DLD1 (cell line): Measurements from ENCODE around the gene TCFL5.
"Not testable (repeated sequence)": the region's sequence is repeated elsewhere in the genome, so short reads cannot be mapped to it uniquely, and the experiment has no call there.

Experiments
- in situ Hi-C: cut with HindIII; loops from 2 replicates; pipeline ENCODE4 v1.10.0; 2017; ENCODE audit warnings: low sequenced_read_pairs

The TCFL5 gene

DNA sequence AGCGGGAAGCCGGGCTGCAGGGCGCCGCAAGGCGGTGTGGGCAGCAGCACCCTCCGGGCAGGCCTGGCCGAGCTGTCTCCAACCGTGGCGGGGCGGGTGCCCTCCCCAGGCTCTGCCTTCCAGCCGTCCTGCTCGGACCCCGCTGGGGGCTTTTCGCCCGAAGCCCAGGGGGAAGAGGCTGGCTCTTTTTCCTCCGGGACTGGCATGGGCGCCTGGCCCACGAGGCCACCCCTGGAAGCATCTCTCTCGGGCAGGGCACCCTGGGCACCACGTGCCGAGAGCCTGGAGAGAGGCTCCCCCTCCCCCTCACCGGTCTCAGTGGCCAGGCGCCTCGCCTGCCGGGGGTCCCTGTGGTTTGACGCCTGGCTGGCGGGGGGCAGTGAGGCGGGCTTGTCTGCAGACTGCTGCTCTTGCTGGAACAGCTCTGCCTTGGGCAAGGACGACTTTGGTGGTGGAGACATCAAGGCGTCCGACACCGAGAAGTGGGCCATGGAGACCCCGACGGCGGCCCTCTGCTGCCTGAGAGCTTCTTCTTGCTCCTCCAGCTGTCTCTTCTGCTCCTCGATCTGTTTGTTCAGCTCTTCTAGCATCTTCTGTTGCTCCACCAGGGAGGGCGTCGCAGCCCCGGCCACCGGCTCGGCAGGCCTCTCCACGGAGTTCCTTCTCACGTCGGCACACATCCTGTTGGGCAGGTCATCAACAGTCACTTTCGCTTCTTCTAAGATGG lies 19.5 kb upstream of the TCFL5 start:
- in situ Hi-C loops, result no loop called here

DNA sequence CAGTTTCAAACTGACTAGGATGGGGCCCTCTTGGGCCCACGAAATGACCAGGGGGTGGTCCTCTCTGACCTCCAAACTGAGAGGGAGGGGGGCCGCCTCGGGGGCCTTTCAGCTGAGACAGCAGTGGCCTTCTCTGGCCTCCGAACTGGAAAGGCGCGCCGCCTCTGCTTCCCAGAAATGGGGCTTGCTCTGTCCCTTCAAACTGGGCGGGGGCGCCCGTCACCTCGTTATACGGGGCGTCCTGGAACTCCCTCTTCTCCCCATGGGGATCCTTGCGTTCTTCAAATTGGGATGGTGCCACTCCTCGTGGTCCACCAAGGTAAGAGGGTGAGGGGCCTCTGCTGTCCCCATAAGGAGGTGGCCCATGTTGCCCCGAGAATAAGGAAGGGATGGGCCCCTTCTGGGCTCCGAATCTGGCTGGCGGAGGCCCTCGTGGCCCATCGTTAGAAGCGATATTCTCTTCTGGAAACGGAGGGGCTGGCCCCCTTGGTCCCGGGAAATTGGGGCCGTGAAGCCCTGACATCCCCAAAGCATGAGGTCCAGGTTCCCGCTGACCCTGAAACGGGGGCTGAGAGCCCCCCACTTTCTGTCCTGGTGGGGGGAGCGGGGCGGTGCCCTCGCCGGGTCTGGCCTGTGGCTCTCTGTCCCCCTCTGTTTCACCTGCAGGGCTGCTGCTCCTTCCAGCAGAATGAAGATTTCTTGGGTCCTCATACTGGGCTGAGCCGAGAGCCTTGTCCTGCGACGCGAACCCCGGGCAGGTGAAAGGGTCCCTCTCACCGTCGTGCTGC lies 18.7 kb upstream of the TCFL5 start:
- in situ Hi-C loops, result no loop called here

DNA sequence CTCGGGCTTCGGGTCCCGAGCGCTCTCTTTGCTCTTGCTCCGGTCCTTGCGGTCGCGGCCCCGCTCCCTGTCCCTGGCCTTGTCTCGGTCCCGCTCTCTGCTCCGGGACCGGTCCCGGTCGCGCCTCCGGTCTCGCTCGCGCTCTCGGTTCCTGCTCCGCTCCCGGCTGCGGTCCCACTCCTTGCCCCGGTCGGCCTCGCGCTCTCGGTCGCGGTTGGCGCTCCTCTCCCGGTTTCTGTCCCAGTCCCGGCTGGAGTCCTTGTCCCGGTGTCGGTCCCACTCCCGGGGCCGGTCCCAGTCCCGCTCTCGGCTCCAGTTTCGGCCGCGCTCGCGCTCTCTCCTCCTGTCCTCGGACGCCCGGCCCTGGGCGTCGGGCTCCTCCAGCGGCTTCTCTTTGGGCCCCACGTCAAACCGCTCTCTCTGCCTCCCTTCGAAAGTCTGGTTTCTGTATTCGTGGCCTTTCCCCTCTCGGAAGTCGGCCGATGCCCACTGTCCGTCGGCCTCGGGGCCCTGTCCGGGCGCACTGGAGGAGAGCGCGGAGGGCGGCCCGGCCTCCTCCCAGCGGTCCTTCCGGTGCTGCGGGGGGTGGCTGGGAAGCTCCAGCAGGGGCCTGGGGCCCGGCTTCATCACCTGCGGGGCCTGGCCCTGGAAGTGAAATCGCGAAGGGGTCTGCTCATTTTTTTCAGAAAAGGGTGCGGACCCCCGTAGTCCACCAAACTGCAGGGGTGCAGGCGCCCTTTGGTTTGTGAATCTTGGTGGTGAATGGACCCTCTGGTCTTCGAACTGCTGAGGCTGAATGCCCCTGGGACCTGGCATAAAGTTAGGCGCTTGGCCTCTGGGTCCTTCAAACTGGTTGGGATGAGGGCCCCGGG lies 17.9 kb upstream of the TCFL5 start:
- in situ Hi-C loops, result no loop called here

DNA sequence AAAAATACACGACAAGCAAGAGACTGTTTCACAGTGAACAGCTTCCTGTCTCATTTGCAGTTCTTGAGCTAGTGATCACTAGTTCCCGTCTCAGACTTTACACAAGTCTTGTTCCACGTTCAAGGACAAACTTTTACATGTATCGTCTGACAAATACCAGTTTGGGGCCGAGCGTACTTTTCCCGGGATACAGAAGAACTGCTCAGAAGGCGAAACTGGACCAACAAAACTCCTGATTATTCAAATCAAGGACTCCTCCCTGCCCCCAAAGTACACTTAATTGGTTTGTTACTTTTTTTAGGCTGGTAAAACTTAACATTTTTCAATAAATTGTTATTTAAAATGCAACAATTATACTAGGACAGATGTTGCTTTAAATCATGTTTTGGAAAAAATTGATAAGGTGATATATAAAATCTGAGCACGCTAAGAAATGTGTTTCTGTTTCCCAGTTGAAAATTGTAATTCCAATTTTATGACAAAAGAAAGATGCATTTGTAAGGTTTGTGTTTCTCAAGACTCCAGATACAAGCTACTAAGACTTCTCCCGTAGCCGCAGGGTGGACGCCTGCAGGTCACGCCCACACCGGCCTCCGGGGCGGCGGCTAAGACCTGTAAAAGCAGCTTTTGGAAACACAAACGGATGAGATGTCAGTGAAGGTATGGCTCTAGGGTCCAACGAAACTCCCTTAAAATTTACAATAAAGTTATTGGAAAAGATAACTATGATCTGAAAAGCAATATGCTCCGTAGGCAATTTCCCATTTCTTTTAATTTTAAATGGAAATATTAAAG lies 16.8 kb upstream of the TCFL5 start:
- in situ Hi-C loops, result no loop called here

DNA sequence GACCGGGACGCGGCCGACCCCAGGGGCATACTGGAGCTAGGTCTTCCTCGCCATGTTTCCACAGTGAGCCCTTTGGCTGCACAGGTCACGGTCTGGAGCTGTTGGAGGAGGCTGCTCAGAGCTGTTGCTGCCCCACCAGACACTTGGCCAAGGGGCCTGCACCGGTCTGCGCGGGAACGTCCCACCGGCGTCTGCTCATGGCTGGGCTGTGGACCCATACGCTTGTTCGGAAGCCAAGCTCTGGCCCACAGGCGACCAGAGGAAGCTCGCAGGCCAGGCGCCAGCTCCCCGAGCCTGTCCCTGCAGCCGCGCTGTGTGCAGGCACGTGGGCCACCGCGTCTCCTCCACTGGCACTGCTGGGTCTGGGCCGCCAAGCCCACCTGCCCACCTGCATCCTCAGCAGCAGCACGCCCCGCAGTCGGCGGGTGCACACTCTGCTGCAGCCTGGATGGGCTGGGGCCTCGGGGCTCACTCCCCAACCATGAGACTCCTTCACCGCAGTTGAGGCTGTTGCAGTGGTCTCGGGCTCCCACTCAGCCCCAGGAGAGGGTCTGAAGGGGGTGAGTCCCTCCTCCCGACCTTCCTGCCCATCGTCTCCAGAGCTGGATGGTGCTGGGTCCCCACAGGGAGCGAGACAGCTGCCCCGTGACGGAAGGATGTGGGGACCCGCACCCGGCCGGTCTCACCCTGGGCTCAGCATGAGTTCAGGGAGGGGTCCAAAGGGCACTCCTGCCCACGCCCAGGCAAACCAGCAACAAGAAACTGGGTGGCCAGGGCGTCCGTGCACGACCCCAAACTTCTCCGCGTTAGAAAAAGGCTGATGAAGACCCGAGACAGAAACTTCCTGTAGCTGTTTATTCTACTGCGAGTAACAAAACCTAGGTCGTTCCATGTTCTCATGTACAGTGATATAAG lies 15.5 kb upstream of the TCFL5 start:
- in situ Hi-C loops, result no loop called here

DNA sequence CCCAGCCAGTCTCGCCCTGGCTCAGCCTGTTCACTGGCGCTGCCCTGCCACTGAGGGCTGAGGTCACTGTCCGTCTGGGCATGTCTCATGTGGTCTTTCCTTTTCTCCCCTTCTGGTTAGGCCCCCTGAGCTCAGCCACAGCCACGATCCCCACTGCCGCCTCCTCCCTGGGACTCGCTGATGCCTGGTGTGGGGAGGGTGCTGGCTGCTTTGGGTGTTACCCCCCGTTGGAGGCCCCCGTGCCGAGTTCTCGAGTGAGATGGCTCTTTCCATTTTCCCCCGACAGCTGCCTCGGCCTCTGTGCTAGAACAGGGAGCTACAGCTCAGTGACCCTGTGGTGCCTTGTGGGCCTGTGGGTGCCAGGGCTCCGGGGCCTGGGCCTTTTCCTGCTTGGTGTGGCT lies 14.9 kb upstream of the TCFL5 start:
- in situ Hi-C loops, result no loop called here

DNA sequence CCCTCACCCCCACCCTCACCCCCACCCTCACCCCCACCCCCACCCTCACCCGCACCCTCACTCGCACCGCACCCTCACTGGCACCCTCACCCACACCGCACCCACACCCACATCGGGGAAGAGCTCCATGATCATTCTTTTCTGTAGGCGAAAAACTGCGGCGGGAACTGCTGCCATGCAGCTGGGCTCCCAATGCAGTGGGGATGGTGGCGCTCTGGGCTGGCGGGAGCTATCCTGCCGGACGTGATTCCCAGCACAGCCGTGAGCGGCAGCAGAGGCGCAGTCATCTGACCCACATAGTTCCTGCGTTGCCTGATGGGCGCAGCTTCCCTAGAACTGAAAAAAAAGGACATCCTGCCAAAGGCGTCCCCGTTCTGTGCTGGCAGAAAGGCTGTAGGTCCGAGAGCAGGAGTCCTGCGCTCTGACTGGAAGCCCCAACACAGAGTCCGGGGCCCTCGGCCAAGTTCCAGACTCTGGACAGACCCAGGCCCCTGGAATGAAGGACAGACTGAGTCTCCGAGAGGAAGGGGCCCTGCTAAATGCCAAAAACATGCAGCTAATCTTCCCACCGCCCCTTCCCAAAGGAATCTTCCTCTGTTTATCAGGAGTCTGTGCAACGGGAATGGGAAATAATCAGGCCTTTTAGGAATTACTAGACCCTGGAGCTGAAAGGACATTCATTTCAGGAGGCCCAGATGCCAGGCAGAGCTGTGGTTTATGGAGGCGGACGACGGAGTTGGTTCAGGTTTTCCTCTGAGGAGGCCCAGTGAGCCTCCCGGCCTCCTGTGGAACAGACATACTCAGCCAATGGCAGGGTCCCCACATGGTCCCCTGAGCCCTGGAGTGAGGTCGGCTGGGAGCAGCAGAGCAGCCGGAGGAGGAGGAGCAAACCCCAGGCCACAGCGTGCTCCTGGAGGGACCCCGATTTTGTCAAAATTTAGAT lies 14.1 kb upstream of the TCFL5 start:
- in situ Hi-C loops, result no loop called here

DNA sequence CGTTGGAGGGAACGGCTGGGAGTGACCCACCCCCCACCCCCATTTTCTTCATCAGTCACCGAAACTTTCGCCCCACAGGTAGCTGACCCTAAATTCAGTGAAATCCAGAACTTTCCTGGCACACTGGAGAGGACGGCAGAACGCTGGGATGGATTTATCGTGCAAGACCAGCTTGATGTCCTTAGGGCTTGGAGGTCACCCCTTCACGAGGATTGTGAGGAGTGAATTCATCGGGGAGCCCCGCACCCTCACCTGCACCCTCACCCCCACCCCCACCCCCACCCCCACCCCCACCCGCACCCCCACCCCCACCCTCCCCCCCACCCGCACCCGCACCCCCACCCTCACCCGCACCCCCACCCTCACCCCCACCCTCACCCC lies 13.3 kb upstream of the TCFL5 start:
- in situ Hi-C loops, result no loop called here

DNA sequence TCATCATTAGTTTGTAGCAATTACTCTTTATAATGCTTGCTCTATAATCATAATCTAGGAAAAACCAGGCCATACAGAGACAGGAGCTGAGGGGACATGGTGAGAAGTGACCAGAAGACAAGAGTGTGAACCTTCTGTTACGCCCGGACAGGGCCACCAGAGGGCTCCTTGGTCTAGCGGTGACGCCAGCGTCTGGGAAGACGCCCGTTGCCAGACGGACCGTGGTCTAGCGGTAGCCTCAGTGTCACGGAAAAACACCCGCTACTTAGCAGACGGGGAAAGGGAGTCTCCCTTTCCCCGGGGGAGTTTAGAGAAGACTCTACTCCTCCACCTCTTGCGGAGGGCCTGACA lies 12.0 kb upstream of the TCFL5 start:
- in situ Hi-C loops, result not testable (repeated sequence)

DNA sequence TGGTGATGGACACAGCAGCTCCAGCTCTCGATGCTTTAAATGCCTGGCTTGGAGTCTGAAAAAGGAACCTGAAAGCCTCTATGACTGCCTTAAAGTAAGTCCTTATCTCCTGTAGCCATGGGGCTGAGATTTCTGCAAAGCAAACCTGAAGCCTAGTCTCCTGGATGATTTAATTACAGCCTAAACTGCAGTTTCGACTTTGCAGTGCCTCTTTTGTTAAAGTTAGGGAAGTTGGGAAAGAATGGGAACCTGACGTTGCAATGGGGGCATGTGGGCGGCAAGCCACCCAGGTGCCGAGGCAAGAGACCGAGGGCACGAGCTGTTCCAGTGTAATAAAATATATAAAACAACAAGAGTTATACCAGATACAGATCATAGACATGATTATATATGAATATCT lies 11.7 kb upstream of the TCFL5 start:
- in situ Hi-C loops, result no loop called here

DNA sequence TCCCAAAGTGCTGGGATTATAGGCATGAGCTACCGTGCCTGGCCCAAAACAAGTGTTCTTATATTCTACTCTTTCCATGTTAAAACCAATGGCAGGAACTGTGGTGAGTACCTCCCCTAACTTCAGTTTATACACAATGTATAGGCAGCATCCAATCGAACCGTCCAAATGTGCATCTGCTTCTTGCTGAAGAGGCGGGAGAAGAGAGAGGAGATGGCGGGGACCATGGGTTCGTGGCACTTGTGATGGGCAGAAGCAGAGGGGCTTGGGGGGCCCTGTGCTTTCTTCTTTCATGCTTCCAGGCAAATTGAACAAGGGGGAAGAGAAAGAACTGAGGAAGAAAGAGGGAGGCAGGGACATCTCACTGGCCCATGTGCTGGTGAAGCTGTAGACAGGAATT lies 11.2 kb upstream of the TCFL5 start:
- in situ Hi-C loops, result no loop called here

DNA sequence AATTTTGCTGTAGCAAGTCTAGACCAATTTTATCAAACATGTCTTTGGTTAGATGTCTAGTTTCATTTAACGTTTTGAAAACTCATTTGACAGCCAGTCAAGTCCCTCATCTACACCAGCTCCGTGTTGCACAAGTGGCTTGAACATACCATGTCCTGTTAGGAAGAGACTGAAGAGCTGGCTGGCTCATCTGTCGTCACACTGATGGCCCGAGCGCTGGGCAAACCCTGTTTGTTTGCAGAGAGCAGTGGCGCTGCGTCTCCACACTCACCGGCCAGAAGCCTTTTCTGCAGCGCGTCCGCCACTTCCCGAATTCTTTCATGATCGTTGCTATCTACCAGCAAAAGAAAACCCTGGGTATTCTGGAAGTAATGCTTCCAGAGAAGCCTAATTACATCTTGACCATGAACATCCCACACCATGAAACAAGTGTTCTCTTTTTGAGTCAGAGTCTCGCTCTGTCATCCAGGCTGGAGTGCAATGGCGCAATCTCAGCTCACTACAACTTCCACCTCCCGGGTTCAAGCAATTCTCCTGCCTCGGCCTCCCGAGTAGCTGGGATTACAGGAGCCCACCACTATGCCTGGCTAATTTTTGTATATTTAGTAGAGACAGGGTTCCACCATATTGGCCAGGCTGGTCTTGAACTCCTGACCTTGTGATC lies 10.7 kb upstream of the TCFL5 start:
- in situ Hi-C loops, result no loop called here

DNA sequence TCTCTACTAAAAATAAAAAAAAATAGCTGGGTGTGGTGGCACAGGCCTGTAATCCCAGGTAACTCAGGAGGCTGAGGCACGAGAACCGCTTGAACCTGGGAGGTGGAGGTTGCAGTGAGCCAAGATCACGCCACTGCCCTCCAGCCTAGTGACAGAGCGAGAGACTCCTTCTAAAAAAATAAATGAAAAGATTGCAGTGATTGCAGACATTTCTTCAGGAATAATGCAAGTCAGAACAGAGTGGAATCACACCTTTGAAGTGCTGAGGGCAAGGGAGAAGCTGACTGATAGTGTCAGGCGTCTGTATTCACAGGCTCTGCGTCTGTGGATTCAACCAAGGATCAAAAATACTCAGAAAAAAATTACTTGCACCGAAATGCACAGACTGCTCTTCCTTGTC lies 2.6 kb upstream of the TCFL5 start:
- in situ Hi-C loops, result no loop called here

DNA sequence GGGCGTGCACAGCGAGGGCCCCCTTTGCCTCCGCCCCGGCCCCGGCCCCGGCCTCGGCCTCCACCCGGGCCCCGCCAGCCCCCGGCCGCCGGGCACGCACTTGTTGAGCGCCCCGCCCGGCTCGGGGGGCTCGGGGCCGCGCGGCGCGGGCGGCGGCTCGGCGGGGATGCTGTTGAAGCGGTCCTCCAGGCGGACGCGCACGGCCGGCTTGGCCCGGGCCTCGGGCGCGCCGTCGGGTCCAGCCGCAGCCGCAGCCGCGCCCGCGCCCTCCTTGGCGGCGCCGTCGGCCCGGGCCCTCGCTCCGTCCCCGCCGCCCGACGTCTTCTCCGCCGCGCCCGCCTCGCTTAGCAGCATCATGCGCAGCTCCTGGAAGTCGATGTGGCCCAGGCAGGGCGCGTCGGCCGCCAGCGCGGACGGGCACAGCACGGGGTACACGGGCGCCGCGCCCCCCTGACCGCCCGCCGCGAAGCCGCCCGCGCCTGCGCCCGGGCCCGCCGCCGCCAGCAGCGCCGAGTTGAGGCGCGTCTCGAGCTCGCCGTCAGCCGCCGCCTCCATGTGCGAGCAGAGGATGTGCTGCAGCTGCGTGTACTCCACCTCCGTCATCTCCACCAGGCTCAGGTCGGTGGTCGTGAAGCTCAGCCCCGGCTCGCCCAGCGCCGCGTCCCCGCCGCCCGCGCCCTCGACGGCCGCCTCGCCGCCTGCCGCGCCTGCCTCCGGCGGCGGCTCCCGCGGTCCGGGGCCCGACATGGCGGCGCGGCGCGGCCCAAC lies 514 bp downstream of the TCFL5 start:
- in situ Hi-C loops, result no loop called here

DNA sequence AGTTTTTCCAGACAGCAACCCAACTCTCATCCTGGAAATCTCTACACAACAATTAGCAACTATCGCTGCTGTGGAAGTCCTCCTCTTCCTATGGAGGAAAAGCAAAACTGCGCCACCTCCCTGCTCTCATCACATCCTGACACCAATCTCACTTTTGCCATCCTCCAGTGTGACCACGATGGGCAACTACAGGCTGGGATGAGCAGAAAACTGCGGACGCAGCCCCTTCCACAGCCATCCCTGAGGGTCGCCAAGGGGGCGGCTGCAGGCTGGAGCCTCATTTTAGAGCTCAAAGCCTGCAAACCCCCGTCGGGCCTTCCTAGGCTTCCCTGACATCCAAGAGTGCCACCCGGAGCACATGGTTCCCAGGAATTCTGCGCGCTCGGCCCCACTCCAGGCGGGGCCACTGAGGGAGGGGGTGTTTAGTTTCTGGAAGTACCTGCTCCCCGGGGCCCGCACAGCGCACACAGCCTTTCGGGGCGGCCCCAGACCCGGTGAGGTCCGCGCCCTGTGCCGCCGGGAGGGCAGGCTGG lies 1.2 kb downstream of the TCFL5 start:
- in situ Hi-C loops, result no loop called here

DNA sequence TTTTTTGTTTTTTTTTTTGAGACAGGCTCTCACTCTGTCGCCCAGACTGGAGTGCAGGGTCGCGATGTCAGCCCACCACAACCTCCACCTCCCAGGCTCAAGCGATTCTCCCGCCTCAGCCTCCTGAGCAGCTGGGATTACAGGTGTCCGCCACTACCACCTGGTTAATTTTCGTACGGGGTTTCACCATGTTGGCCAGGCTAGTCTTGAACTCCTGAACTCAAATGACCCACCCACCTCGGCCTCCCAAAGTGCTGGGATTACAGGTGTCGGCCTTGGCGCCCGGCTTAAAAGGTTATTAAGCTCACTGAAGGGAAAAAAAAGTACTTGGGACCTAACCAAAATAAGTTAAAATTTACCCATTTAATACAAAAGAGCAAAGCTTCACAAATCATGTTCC lies 1.9 kb downstream of the TCFL5 start:
- in situ Hi-C loops, result no loop called here
